Keratinocyte (primary cell): ENCODE results near the gene NAGA. TPM values are rescaled to one million over a fixed set of nuclear protein-coding genes. Genes with fewer than 3 reads are reported as not detected.

ENCODE experiments used
- DNase-seq: peaks from one replicate; pipeline ENCODE4 v3.0.0-alpha.2; 2011; ENCODE audit warnings: low read depth, missing footprints, low spot score
- FAIRE-seq: peaks from 2 replicates; lab custom pipeline; 2011; peaks lifted over from hg19 to GRCh38; lab: Jason Lieb, UNC
- H2AFZ ChIP-seq: 2 replicates; pipeline ENCODE4 v1.6.0; 2012; ENCODE audit warnings: low read length, control low read depth, inconsistent platforms; ENCODE audit not compliant: control insufficient read depth
- H3K27ac ChIP-seq: 2 replicates; pipeline ENCODE4 v1.5.1; 2011; ENCODE audit warnings: low read length; ENCODE audit not compliant: control insufficient read depth, insufficient read depth
- H3K27me3 ChIP-seq: 3 replicates; pipeline ENCODE4 v1.6.0; 2011; ENCODE audit warnings: low read length; ENCODE audit not compliant: control insufficient read depth, insufficient read depth; ENCODE audit errors: extremely low read depth
- H3K36me3 ChIP-seq, 2 experiments: 2 replicates in 1 of 2; 3 replicates in 1 of 2; pipeline ENCODE4 v1.5.1; 2011; ENCODE audit warnings: low read length in 2 of 2, mild to moderate bottlenecking in 1 of 2; ENCODE audit not compliant: control insufficient read depth in 2 of 2, insufficient read depth in 2 of 2; ENCODE audit errors: extremely low read depth in 1 of 2
- H3K4me1 ChIP-seq: 3 replicates; pipeline ENCODE4 v1.5.1; 2011; ENCODE audit warnings: low read length; ENCODE audit not compliant: control insufficient read depth, insufficient read depth; ENCODE audit errors: extremely low read depth
- H3K4me2 ChIP-seq: 3 replicates; pipeline ENCODE4 v1.6.0; 2011; ENCODE audit warnings: low read depth, low read length; ENCODE audit not compliant: control insufficient read depth, insufficient read depth; ENCODE audit errors: extremely low read depth
- H3K4me3 ChIP-seq, 3 experiments: fragments of 200-600 bp in 1 of 3; sonication (generic) in 1 of 3; 2 replicates in 2 of 3; 3 replicates in 1 of 3; pipeline ENCODE4 v1.5.1; 2011 to 2016; ENCODE audit warnings: low read length in 3 of 3, mild to moderate bottlenecking in 3 of 3, control low read depth in 2 of 3, inconsistent platforms in 1 of 3, low read depth in 1 of 3, mixed read lengths in 1 of 3, mixed run types in 1 of 3, moderate library complexity in 1 of 3; ENCODE audit not compliant: control insufficient read depth in 2 of 3, insufficient read depth in 2 of 3; ENCODE audit errors: extremely low read depth in 1 of 3
- H3K79me2 ChIP-seq: 2 replicates; pipeline ENCODE4 v1.6.0; 2012; ENCODE audit warnings: low read length; ENCODE audit not compliant: control insufficient read depth, insufficient read depth
- H3K9ac ChIP-seq: 3 replicates; pipeline ENCODE4 v1.6.0; 2011; ENCODE audit warnings: low read length; ENCODE audit not compliant: control insufficient read depth, insufficient read depth; ENCODE audit errors: extremely low read depth
- H3K9me1 ChIP-seq: 3 replicates; pipeline ENCODE4 v1.6.0; 2011; ENCODE audit warnings: low read length; ENCODE audit not compliant: control insufficient read depth, insufficient read depth; ENCODE audit errors: extremely low read depth
- H3K9me3 ChIP-seq: 2 replicates; pipeline ENCODE4 v1.5.1; 2012; ENCODE audit warnings: low read depth, low read length; ENCODE audit not compliant: control insufficient read depth
- H4K20me1 ChIP-seq: 3 replicates; pipeline ENCODE4 v1.6.0; 2011; ENCODE audit warnings: low read length; ENCODE audit not compliant: control insufficient read depth, insufficient read depth; ENCODE audit errors: extremely low read depth
- EZH2 ChIP-seq: IDR thresholded peaks from one replicate; pipeline ENCODE4 v1.6.1; 2012; ENCODE audit warnings: inconsistent platforms, mild to moderate bottlenecking, low read length, moderate library complexity
- dilution Hi-C: fragments of 300-500 bp; cut with MboI; formaldehyde crosslinking; loops from one replicate; pipeline ENCODE4 v1.7.0; 2020; ENCODE audit warnings: low sequenced_read_pairs; ENCODE audit not compliant: extremely low pct_ligation_motif_present
- polyA plus RNA-seq, 5 experiments: library from polyadenylated mRNA; depleted of rRNA in 3 of 5; stranded (reverse) in 3 of 5; stranded (forward) in 1 of 5; unstranded in 1 of 5; fragments of >200 nt; gene quantifications; 1 replicate in 1 of 5; 2 replicates in 3 of 5; 3 replicates in 1 of 5; pipeline versions ENCODE4 v1.2.1 to v1.2.3, GENCODE V29; 2011 to 2012; ENCODE audit warnings: missing spikeins in 2 of 5, low read depth in 1 of 5, low replicate concordance in 1 of 5
- TF ChIP-seq, protein P1 (sequence below), 3 experiments: IDR thresholded peaks in 1 of 3; conservative IDR thresholded peaks in 1 of 3; optimal IDR thresholded peaks in 1 of 3; 2 replicates in 2 of 3; 3 replicates in 1 of 3; pipeline versions ENCODE3 to v1.5.1; 2011; ENCODE audit warnings: low read length in 3 of 3, mild to moderate bottlenecking in 3 of 3, moderate library complexity in 2 of 3, control low read depth in 1 of 3, inconsistent platforms in 1 of 3; ENCODE audit not compliant: insufficient read depth in 2 of 3; ENCODE audit errors: extremely low read depth in 1 of 3

NAGA gene
- polyA plus RNA-seq, 1 donor (not counting 4 experiments of a cell fraction or from before 2014, with no cell fraction given) = 17.0 TPM

DNA sequence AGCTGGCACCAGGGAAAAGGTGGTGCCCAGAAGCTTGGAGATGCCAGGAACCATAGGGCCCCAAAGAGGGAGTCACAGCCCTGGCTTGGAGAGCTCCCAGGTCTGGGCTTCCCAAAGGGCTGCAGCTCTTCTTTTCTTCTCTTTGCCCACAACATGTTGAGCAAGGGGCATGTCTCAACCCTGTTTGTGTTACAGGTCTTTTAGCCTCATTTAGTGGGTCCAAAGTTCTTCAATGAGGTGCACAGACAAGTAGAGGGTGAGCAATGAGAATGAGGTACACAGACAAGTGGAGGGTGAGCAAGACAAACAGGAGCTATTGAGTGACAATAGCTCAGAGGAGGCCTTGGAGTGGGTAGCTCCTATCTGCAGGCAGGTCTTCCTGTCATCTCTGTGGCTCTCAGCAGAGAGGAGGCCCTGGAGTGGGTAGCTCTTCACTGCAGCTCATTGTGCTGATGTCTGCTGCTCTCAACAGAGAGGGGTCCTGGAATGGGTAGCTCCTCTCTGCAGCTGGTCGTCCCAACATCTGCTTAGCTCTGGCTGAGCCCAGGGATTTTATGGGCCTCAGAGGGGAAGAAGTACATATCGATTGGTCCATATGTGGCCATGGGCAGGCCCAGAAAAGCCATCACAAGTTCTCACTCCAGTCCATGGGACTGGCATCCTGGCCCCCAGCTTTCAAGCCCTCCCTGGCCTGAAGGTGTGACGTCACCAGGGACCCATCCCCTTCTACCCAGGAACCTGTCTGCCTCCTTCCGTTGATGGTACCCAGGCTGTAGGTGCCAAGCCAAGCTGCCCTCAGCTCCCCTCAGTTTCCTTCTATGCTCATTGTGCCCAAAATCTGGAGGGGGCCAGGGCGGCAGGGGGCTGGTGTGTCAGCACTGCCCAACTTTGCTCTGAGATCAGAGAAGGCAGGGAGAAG lies 37.1 kb downstream of the NAGA start:
- no peak overlapping the region for H3K9ac ChIP-seq
- dilution Hi-C loops = no loop called here
- H3K79me2 ChIP-seq = no peaks in the 10 kb centered on the region
- no peak overlapping the region for H3K27ac ChIP-seq
- TF ChIP-seq EZH2 = no peak
- TF ChIP-seq, protein P1, sequence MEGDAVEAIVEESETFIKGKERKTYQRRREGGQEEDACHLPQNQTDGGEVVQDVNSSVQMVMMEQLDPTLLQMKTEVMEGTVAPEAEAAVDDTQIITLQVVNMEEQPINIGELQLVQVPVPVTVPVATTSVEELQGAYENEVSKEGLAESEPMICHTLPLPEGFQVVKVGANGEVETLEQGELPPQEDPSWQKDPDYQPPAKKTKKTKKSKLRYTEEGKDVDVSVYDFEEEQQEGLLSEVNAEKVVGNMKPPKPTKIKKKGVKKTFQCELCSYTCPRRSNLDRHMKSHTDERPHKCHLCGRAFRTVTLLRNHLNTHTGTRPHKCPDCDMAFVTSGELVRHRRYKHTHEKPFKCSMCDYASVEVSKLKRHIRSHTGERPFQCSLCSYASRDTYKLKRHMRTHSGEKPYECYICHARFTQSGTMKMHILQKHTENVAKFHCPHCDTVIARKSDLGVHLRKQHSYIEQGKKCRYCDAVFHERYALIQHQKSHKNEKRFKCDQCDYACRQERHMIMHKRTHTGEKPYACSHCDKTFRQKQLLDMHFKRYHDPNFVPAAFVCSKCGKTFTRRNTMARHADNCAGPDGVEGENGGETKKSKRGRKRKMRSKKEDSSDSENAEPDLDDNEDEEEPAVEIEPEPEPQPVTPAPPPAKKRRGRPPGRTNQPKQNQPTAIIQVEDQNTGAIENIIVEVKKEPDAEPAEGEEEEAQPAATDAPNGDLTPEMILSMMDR (optimal IDR thresholded peaks at IDR 0.05 in 1 of 3, IDR thresholded peaks at IDR 0.05 in 1 of 3, conservative IDR thresholded peaks at IDR 0.05 in 1 of 3; ENCODE audit: extremely low read depth in 1 of 3, insufficient read depth in 2 of 3, low read length in 3 of 3) = no peak
- H3K9me1 ChIP-seq = no peaks in the 10 kb centered on the region
- H3K27me3 ChIP-seq = no peaks in the 10 kb centered on the region
- H3K4me3 ChIP-seq = no peak overlapping the region
- peaks cover 5% of the 10 kb centered on the region for H3K9me3 ChIP-seq
- H2AFZ ChIP-seq = no peak overlapping the region
- peaks cover 4% of the 10 kb centered on the region for H3K4me1 ChIP-seq
- FAIRE-seq (no peak), DNase-seq (no peak)
- no peaks in the 10 kb centered on the region for H4K20me1 ChIP-seq
- no peak overlapping the region for H3K4me2 ChIP-seq
- H3K36me3 ChIP-seq = no peaks in the 10 kb centered on the region

DNA sequence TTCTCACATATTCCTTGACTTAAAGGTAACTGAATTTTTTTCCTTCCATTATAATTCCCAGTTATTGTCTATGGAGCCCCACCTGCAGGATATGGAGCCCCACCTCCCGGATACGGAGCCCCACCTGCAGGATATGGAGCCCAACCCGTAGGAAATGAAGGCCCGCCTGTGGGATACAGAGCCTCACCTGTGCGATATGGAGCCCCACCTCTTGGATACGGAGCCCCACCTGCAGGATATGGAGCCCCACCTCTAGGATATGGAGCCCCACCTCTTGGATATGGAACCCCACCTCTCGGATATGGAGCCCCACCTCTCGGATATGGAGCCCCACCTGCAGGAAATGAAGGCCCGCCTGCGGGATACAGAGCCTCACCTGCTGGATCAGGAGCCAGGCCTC lies 43.9 kb downstream of the NAGA start:
- Histone ChIP-seq H3K9me1 (no peaks in the 10 kb centered on the region), H3K27ac (no peak overlapping the region), H3K4me1 (peaks cover 12% of the 10 kb centered on the region), H3K9me3 (no peaks in the 10 kb centered on the region), H3K79me2 (no peaks in the 10 kb centered on the region), H3K4me3 (no peak overlapping the region), H3K27me3 (no peaks in the 10 kb centered on the region), H3K4me2 (no peak overlapping the region), H2AFZ (no peak overlapping the region), H3K9ac (no peak overlapping the region), H4K20me1 (no peaks in the 10 kb centered on the region), H3K36me3 (no peaks in the 10 kb centered on the region)
- FAIRE-seq = no peak
- DNase-seq = no peak
- dilution Hi-C loops = no loop called here
- TF ChIP-seq, protein P1 (optimal IDR thresholded peaks at IDR 0.05 in 1 of 3, IDR thresholded peaks at IDR 0.05 in 1 of 3, conservative IDR thresholded peaks at IDR 0.05 in 1 of 3; ENCODE audit: extremely low read depth in 1 of 3, insufficient read depth in 2 of 3, low read length in 3 of 3) = no peak
- no peak for TF ChIP-seq EZH2
